T-helper 9 cell (primary cell): ENCODE results near the gene USP53.
"Not testable (repeated sequence)": the region's sequence is repeated elsewhere in the genome, so short reads cannot be mapped to it uniquely, and the experiment has no call there.

Experiments used
- DNase-seq: peaks from one replicate; pipeline ENCODE4 v3.0.0-alpha.2; 2020
- total RNA-seq, 2 donors: gene quantifications; one replicate each; lab custom pipeline; 2026; lab: John Stamatoyannopoulos, UW

The USP53 gene
- 57.4 to 73.5 reads per million in 2 donors for total RNA-seq

GRCh38 chr4:119212234-119212963 is at the start of gene USP53:
Gene USP53, plus strand, starts transcription at chr4:119212713. Its CDS starts 27,047 bp downstream, at chr4:119239760.
- peak; percentile 99 for DNase-seq

GRCh38 chr4:119165767-119166166 is 46.7 kb upstream of the USP53 start:
- DNase-seq: no peak

DNA sequence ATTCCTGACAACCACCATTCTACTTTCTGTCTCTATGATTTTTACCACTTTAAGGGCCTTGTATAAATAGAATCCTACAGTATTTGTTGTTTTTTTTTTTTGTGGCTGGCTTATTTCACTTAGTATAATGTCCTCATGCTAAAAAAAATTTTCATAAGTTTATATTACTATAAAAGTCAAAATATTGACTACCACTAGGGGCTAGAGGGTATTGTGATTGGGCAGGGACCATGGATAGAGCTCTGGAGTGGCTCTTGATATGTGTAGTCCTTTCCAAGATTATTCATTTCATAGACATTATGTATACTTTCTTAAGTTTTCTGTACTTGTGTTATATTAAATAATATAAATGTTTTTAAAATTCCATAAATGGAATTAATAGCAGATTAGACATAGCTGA is 42.3 kb upstream of the USP53 start:
- no peak for DNase-seq

DNA sequence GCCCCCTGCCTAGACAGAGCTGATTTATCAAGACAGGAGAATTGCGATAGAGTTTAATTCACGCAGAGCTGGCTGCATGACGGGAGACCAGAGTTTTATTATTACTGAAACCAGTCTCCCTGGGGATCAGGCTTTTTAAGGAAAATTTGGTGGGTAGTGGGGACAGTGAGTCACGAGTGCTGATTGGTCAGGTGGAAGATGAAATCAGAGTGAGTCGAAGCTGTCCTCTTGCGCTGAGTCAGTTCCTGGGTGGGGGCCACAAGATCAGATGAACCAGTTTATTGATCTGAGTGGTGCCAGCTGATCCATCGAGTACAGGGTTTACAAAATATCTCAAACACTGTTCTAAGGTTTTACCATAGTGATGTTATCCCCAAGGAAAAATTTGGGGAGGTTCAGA is 40.3 kb upstream of the USP53 start:
- no peak for DNase-seq

GRCh38 chr4:119173729-119174361 is 38.7 kb upstream of the USP53 start:
- DNase-seq: not testable (repeated sequence)

GRCh38 chr4:119179011-119179410 is 33.5 kb upstream of the USP53 start:
- DNase-seq: no peak

DNA sequence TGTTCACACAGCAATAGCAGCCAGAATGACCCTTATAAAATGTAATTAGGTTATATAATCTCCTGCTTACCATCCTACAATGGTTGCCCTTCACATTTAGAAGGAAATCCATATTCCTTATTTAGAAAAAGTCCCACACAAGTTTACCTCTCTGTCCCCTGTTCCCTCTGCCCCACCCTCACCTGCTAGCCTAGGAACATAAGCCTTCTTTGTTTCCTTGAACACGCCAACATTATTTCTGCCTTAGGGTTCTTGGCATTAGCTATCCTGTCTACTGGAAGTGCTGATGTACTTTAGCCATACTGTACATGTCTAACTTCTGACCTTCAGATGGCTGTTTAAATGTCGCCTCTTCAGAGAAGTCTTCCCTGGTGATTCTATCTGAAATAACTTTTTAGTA is 28.4 kb upstream of the USP53 start:
- no peak for DNase-seq

DNA sequence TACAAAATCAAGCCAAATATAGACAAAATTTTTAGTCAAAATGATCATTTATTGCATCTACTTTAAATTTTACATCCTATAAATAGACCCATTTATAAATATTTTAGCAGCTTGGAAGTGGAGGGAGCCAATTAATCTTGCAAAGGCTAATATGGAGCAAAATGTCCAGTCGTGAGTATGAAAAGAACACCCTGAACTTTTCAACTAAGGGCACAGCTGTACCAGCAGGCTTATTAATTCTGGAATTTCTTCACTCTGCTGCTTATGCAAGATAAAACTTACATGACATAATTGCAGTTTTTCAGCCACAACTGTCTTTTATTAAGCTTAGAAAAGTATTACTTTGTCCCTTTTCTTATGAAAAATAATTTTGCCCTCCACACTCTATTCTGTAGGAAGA is 22.9 kb upstream of the USP53 start:
- DNase-seq: no peak

GRCh38 chr4:119190354-119190753 is 22.2 kb upstream of the USP53 start:
- no peak for DNase-seq

DNA sequence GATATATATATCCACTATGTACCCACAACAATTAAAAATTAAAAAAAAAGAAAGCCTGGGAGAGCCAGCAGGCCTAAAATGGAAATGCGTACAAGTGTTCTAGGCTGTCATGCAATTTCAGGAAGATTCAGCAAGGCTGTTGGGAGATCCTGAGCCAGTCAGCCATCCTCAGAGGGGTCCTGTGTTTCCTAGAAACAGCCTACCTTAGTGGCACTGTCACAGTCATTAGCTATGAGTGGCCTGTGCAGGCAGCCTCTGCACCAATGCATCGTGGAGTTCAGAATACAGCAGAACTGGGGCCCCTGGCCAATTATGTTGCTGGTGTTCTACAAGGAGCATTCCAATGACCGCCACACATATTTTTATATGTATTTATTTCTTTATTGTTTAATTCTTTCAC is 21.0 kb upstream of the USP53 start:
- DNase-seq: no peak

- DNase-seq: no peak
Measured at GRCh38 chr4:119197772-119198212, 14.7 kb upstream of the USP53 start.

DNA sequence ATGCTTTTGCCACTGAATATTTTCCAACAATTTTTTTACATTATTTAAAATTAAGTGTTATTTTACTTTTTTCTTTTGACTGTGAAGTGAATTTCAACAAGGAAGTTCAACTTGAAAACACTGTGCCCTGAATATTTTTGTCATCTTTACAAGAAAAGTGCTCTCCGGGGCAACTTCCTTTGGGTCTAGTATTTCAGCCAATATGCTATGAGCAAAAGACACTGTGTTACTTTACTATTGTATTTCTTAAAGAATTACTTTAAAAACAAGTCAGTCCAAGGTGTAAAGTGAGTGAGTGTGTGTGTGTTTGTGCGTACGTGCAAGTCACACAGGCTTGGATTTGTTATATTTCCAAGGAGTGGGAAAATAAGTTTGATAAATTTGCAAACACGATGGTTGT is 7.6 kb upstream of the USP53 start:
- DNase-seq: no peak

DNA sequence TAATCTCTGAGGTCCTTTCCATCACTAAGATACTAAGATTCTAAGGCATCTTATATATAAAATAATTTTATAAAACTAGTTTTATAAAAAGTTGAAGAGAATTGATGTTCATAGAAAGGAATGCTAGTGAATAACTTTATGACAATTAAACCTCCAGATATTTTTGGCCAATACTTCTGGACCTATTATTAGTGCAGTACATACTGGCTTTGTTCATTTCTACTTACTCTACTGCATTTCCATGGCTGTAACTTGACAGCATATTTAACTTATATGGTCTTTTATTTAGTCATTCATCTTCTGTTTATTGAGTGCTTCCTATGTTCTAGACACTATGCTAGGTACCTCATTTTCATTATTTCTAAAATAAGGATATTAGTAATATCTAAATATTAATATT is 6.8 kb upstream of the USP53 start:
- no peak for DNase-seq

DNA sequence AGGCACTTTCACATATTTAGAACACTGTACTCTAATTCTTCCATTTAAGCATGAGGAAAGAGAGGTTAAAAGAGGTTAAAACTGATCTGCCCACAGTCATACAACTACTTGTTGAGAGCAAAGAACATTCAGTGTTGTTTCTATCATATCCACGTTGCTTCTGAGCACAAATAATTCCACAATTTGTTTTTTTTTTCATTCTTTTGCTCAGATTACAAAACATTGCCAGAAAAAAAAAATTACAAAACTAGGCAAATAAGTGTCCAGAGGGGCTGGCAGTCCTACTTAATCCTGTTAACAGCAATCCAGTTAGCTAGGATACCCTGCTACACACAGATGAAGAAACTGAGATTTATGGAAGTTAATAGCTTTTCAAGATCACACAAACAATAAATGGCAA is 6.3 kb upstream of the USP53 start:
- DNase-seq: no peak

- DNase-seq: no peak
Measured at GRCh38 chr4:119207051-119207450, 5.5 kb upstream of the USP53 start.

GRCh38 chr4:119209077-119209476 is 3.4 kb upstream of the USP53 start:
- no peak for DNase-seq

DNA sequence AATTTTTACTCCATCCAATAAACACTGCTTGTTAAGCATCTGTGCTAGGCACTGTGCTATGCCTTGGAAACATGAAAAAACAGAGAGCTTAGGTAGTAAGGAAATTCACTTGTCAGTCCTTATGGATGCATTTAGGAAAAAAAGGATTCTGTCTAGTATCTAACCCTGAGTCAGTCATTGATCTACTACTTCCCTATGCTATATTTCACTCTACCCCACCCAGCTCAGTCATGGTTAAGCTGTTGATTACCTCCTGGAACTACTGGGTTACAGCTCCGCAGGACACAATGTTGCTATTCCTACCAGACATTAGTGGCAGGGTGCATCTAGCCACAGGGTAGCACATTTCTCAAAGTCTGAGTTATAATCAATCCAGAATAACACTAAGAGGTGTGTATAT is 2.9 kb upstream of the USP53 start:
- DNase-seq: no peak

DNA sequence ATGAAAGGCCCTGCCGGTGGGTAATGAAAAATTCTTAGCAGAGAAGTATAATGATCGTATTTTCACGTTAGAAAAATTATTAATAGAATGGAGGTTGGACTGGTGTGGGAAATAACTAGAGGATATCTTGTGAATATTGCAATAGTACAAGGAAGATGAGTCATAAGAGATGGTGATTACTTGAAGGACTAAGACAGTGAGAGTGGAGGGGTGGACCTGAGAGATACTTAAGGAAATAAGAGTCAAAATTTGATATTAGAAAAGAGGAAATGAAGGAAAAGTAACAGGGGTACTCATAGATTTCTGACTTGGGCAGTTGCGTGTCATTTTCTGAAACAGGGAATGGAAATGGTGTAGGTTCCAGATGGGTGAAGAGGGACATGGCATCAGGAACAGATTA is 1.7 kb upstream of the USP53 start:
- DNase-seq: no peak

- DNase-seq: no peak
Measured at GRCh38 chr4:119211867-119212233, 663 bp upstream of the USP53 start.

DNA sequence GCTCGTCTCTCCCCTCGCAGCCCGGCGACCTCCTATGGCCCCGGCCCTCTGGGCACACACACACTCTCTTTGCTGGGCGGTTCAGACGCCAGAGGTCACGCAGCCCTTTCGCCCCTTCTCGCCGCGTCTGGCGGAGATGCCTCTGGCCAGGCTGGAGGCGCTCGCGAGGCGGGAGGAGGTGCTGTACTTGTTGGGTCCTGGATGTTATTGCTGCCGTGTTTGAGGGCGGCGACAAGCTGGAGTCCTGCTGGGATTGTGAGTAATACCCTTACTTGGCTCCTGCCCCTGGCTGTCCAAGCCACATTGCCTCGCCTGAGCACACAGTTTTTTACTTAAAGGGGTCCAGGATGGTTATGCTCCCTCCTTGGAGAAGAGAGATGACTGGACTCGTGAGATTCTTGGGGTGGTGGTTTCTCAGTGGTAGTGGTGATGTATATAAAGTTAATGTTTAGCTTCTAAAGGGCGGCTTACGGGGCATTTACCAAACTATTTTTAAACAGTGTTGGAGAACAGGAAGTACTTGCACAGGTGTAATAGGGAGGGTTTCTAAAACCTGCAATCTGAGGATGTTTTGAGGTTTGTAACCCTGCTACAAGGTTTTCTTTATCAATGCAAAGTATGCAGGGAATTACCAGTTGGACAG is 572 bp downstream of the USP53 start:
- DNase-seq: peak; percentile 46

GRCh38 chr4:119218093-119218492 is 5.6 kb downstream of the USP53 start:
- DNase-seq: no peak

DNA sequence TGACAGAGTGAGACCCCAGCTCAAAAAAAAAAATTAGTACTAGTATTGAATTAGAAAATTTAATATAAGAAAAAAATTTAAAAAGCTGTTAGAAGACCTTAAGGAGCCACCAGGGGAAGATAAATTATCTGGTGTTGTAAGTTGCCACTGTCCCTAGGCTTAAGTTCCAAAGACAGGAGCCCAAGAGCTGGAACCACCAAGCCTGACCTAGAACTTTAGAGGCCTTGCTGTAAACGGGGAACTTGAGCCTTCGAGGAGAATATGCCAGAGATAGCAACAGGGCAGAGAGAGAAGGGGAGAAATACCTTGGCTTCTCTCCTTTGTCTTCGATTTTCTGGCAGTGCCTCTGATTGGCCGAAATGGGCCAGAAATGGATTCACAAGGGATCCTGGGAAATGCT is 8.9 kb downstream of the USP53 start:
- no peak for DNase-seq

DNA sequence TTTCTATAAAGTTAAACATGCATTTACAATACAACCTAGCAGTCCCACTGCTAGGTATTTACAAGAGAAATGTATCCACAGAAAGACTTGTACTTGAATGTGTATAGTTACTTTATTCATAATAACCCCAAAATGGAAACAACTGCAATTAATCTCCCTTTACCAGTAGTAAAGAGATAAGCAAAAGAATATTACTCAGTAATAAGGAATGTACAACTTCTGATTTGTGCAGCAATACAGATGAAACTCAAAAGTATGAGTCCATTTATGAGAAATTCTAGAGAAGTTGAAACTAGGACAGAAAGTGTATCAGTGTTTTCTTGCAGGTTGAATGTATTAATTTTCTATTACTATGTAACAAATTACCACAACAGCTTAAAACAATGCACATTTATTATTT is 15.2 kb downstream of the USP53 start:
- no peak for DNase-seq

- DNase-seq: no peak
Measured at GRCh38 chr4:119228406-119228805, 15.9 kb downstream of the USP53 start.
